ENCODE data around the gene DOCK3.
A peak's percentile ranks its signal among the peaks of the same experiment; 100 is the strongest.
"Not testable (repeated sequence)": the region's sequence is repeated elsewhere in the genome, so short reads cannot be mapped to it uniquely, and the experiment has no call there.

Gene DOCK3

GRCh38 chr3:51269466-51269865, 594.7 kb downstream of the DOCK3 start:
- DNase-seq: no peak

DNA sequence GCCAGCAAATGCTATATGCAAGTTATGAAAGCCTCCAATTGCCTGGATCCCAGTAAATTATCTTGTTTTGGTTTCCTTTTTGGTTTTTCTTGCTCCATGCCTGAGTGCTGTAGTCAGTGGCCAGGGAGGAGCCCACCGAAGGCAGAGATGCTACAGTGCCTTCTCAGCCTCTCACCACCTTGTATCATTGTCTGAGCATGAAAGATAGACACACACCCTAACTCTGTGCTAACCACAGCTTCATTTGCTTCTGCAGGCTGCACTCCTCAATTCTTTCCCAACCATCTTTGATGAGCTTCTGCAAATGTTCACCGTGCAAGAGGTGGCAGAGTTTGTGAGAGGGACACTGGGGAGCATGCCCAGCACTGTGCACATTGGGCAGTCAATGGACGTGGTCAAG, 595.8 kb downstream of the DOCK3 start:
- DNase-seq: no peak

DNA sequence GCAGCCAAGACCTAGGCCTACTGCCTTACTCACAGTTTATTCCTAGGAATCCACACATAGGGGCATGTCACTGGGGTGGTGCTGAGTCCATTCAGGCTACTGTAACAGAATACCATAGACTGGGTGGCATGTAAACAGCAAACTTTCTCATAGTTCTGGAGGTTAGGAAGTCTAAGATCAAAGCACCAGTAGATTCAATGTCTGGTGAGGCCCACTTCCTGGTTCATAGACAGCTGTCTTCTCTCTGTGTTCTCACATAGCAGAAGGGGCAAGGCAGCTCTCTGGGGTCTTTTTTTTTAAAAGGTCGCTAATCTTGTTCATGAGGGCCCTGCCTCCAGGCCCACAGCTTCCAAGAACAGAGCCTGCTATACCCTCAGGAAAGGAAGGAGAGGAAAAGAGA, 596.4 kb downstream of the DOCK3 start:
- DNase-seq: no peak

DNA sequence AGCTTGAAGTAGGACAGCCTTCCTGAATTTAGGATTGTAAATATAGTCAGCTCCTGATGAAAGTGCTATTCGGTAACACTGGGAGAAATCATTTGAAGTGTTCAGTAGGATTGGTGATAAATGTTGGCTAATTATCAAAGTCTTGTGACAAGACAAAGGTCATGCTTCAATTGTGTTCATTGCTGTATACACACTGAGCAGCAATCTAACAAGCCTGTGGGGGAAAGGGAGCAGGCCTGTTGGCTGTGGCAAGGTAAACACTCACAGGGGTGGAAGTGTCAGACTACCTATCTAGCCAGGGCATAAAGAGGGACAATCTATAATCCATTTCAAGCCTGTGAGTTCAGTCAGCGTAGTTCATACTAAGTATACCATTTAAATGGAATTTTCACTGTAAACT, 599.3 kb downstream of the DOCK3 start:
- DNase-seq: no peak

DNA sequence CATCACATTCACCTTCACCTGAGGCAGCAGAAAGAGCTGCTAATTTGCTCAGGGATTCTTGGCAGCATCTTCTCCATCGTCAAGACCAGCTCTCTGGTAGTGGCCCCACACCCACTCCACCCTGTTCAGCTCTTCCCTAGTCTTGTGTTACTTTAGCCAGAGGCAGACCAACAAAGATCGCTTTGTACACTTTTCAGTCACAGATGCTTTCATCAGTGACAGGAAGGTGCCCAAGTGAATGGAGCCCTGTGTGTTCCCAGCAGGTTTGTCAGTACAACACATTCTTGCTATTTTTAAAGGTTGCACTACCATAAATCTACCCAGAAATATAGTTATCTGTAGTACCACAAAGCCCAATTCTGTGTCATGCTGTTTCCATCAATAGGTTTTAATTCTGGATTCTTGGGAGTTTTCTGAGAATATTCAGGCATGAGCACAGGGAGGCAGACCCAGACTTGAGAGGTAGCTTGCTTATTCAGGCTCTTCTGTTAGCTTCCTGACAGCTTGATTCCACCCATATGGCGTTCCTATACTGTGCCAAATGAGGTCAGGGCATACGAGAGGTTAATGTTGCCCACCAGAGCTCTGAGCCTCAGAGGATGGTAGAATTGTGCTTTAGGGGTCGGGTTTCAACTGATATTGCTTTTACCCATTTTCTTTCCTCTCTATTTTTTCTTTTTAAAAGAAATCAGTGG, 600.5 kb downstream of the DOCK3 start:
- no peak for DNase-seq

GRCh38 chr3:51276046-51276445, 601.3 kb downstream of the DOCK3 start:
- no peak for DNase-seq

- DNase-seq: no peak
Observed at GRCh38 chr3:51279448-51279847, 604.7 kb downstream of the DOCK3 start.

DNA sequence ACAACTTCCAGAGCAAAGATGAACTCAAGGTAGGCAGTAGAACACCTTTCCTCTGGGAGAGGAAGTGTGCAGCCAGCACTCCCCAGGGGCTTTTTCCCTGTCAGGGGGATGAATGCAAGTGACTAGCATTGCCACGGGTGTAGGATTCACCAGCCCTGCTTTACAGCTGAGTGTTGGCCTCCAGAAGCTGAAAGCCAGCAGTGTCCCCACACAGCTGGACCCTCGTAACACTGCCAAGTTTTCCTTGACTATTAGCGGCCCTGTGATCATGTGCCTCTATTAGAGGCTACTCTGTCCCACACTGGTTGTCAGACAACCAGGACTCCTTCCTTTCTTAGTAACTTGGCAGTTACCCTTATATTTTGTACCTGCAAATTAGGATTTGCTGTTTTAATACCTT, 605.4 kb downstream of the DOCK3 start:
- no peak for DNase-seq

DNA sequence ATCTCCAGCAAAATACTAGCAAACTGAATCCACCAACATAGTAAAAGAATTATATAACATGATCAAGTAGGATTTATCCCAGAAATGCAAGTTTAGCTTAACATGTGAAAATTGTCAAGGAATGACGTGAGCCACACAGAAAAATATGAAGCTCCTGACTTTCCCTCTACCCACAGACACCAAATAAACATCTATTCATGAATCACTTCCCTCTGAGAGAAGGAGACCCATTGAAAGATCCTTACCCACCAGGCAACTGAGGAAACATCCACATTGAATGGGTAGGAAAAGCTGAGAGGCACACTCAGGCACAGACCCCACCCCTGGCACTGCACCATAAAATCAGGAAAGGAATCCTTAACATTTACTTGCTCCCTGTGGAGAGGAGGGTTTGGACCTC, 608.2 kb downstream of the DOCK3 start:
- DNase-seq: no peak

DNA sequence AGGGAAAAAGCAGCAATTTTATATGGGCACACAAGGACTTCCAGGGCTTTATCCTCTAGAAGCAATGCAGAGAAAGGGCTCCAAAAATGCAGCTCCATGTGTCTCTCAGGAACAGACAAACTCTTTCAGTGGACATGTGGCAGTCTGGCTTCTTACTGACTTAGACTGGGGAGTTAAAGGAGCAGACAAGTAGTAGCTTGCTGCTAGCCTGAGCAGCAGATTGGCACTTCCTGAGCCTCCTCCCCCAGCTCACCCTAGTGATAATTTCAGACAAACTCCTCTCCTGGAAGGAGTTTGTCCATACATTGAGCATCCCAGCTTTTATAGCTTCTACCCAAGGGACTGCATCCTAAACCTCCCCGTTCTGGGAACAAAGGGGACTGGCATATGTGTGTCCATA, 608.7 kb downstream of the DOCK3 start:
- no peak for DNase-seq

- no peak for DNase-seq
Observed at GRCh38 chr3:51295625-51296024, 620.9 kb downstream of the DOCK3 start.

DNA sequence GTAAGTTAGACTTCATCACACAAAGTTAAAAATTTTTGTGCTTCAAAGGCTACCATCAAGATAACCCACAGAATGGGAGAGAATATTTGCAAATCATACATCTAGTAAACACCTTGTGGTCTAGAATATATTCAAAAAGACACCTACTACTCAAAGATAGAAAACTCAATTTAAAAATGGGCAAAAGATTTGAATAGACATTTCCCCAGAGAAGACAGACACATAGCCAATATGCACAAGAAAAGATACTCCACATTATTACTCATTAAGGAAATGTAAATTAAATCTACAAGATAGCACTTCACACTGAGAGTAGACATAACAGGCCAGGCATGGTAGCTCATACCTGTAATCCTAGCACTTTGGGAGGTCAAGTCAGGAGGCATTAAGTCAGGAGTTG, 622.6 kb downstream of the DOCK3 start:
- DNase-seq: no peak

GRCh38 chr3:51304230-51304629, 629.5 kb downstream of the DOCK3 start:
- DNase-seq: no peak

DNA sequence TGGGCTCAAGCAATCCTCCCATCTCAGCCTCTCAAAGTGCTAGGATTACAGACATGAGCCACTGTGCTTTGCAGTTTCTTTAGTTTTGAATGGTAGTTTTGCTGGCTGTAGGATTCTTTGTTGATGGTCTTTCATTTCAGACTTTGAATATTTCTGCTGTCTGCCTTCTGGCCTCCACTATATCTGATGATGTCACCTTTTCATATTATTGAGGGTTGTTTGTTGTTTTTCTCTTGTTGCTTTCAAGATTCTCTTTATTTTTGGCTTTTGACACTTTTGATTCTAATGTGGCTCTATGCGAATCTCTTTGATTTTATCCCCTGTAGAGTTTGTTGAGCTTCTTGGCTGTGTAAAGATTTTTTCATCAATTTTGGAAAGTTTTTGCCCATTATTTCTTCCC, 631.4 kb downstream of the DOCK3 start:
- no peak for DNase-seq

DNA sequence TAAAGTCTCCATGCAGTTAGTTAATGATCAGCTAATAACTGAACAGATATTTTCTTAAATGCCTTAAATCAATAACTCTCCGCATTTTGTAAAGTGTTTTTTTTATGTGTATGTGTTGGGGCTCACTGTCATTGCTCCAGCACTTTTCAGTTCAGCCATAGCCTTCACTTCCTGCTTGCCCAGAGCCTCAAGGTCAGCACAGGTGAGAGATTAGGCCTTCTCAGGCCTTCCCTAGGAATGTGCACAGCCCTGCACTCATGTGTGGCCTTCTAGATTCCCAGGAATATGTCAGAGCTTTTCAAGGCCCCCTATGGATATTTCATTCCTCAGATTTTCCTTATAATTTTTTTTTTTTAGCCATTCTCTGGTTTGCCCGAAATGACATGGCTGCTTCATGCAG, 632.7 kb downstream of the DOCK3 start:
- DNase-seq: no peak

- DNase-seq: not testable (repeated sequence)
Observed at GRCh38 chr3:51307945-51308607, 633.3 kb downstream of the DOCK3 start.

DNA sequence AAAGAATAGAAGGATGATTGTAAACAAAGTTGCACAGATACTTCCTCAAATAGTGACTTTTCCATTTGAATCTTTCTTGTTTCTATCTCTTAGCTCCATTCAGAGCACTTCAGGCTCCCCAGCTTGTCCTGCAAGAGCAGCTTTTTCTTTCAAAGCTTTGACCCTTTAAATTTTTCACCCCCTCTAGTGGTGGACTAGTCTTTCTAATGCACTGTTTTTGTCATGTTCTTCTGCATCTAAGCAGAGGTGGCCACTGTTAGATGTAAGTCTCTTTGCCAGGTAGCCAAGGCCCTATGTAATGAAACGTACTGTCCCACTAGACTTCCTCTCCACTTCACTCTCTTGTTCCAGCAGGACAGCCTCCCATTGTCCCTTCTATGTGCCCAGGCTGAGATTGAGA, 636.3 kb downstream of the DOCK3 start:
- peak in 1 of 2 experiments; percentile 16 for DNase-seq

- DNase-seq: no peak
Observed at GRCh38 chr3:51328206-51328605, 653.5 kb downstream of the DOCK3 start.

DNA sequence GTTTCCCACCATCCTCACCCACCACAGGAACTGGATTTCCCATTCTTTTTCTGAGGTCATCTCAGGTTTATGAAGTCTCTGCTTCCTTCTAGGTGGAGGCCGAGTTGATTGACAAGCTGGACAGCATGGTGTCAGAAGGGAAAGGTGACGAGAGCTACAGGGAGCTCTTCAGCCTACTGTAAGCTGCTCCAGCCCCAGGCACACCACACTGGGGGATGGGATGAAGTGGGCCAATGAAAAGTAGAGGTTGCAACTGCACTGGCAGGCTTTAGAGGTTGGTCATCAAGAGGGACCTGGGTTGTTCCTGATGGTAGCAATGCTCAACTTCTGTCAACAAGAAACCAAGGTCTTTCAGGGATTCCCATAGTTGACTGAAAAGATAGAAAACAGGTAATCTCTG, 655.3 kb downstream of the DOCK3 start:
- no peak for DNase-seq

- DNase-seq: no peak
Observed at GRCh38 chr3:51332156-51332555, 657.4 kb downstream of the DOCK3 start.

DNA sequence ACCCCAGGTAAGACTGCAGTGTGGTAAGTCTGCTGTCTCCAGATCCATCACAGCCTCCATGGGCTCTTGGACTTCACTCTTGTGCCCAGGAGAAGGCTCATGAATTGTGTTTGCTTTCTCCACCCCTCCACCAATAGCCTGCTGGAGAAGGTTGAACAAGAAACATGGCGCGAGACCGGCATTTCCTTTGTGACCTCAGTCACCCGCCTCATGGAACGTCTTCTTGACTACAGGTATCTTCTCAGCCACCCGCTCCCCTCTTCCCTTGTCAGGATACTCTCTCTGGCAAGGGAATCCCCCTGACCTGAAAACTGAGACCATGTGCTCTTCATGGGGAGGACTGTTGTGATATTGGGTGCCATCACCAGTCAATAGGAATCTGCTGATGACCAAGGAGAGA, 658.3 kb downstream of the DOCK3 start:
- no peak for DNase-seq

DNA sequence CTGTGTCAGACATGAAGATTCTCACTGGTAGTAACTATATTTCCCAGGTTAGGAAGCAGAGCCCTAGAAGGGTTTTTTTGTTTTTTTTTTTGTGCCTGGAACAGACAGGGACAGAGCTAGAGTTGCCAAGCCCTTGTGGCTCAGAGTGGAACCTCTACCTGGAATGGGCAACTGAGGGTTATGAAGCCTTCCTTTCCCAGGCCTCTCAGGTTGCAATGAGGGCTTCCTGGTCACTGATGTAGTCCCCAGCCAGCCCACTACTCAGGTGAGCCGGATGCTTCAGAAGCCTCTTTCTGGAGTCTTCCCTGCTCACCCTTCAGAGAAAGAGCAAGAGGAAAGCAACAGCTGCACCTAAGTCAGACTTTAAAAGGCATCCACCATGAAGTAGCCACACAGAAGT, 661.5 kb downstream of the DOCK3 start:
- DNase-seq: no peak

- DNase-seq: no peak
Observed at GRCh38 chr3:51337666-51338065, 662.9 kb downstream of the DOCK3 start.

DNA sequence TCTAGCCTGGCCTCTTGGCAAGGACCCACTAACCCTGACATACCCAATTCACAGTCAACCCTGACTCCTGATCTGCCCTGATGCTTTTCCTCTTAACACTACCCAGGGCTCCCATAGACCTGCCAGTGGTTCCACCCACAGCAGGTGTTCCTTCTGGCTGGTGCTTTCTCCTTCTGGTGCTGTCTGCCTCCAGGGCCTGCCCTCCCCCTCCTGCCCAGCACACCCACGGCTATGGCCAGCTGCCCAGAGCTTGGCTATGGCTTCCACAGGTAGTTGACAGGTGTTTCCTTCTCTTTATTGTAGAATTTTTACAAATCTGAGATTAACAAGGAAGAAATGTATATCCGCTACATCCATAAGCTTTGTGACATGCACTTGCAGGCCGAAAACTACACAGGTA, 663.9 kb downstream of the DOCK3 start:
- peak; percentile 8 to 9 for DNase-seq

Data from SHP77 (cell line).